T47D (cell line): ENCODE data around the gene NHLRC3.
A peak's percentile ranks its signal among the peaks of the same experiment; 100 is the strongest.
"Not testable (repeated sequence)": the region's sequence is repeated elsewhere in the genome, so short reads cannot be mapped to it uniquely, and the experiment has no call there.

Experiments
- DNase-seq, 2 experiments: peaks; one replicate each; pipeline versions ENCODE4 v3.0.0 to v3.0.0-alpha.2; 2011 to 2012; ENCODE audit warnings: low read depth in 1 of 2, low spot score in 1 of 2
- JUND ChIP-seq: IDR thresholded peaks from 2 replicates; pipeline ENCODE4 v1.6.1; 2012; ENCODE audit warnings: low read depth
- in situ Hi-C: cut with HindIII; loops from 2 replicates; pipeline ENCODE4 v1.10.0; 2016; ENCODE audit warnings: low sequenced_read_pairs, low pct_unique_long_range_greater_than_20kb

Gene NHLRC3, protein sequence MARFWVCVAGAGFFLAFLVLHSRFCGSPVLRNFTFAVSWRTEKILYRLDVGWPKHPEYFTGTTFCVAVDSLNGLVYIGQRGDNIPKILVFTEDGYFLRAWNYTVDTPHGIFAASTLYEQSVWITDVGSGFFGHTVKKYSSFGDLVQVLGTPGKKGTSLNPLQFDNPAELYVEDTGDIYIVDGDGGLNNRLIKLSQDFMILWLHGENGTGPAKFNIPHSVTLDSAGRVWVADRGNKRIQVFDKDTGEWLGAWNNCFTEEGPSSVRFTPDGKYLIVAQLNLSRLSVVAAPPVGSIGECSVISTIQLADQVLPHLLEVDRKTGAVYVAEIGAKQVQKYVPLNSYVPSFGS

DNA sequence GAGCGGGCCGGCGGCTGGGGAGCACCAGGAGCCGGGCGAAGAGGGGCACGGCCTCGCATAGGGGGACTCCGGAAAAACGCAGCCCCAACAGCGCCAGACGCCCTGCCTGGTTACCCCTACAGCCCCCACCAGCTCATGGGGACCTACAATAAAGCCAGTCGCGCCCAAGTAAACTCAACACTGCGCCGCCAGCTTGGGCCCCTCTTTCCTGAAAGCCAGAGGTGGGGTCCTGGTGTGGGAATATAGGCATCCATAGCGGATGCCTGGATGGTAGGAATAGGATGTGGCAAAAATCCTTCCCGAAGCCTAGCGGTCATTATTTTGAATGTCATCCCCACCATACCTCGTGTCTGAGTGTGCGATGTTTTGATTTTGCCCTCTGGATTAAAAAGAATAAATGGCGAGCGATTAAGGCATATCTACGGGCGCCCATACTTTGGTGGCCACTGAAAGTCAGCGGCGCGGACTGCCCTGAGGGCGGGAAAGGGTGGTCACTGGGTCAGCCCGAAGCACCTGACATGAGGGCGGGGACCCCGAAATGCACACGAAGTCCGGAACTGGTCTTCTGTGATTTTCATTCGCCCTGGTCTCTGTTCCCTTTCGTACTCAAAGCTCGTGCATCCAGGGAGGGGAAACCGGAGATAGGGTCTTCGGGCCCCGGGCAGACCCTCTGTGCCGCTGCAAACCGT lies at the start of gene NHLRC3, which contains the start of gene PROSER1:
Gene NHLRC3, plus strand, starts transcription at position 577 of the 689 bp plus-strand sequence. CDS start 184 bp downstream, outside the sequence.
Gene PROSER1, minus strand, starts transcription at position 210 of the 689 bp plus-strand sequence. CDS start 847 bp downstream, outside the sequence.
- TF ChIP-seq JUND: no peak
- in situ Hi-C loops: no loop called here
- DNase-seq: peak; percentile 21 to 92

DNA sequence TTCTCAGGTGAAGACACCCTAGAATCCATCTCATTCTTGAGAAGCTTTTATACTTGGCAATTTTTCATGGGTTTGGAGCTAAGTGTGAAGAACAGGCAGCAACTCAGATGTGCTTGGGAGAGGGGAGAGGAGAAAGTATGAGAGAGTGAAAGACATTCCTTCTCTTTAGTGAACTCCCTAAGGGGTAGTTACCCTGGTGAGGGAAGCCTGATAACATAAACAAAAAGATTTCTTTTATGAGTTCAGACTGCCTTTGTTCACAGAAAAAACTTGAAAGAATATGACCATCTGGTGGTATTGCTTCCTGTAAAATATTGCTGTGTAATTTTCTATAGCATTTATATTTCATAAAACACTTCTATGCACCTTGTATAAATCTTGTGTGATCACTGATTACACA lies 47.6 kb upstream of the NHLRC3 start, which contains the start of gene STOML3:
Gene STOML3, minus strand, starts transcription at position 139 of the 400 bp plus-strand sequence. Its CDS starts 110 bp downstream, at position 29.
- no peak for TF ChIP-seq JUND
- in situ Hi-C loops: no loop called here
- DNase-seq: no peak

DNA sequence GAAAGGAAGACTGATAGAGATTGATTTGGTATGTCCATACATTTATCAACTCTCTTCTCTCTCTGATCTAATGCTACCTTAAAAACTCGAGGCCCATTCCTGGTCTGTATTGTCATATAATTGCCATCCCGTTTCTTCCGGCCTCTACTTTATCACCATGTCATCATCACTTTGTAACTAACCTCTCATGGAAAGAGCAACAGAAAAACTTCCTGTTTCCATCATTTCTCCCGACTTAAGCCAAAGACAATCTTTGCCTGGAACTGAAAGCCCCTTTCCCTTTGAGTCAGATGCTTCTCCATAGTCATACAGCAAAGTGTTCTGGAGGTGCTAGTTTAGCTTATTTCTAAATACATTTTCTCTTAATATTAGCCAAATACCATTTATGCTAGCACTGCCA lies 44.9 kb upstream of the NHLRC3 start:
- no peak for TF ChIP-seq JUND
- no peak for DNase-seq
- in situ Hi-C loops: no loop called here

DNA sequence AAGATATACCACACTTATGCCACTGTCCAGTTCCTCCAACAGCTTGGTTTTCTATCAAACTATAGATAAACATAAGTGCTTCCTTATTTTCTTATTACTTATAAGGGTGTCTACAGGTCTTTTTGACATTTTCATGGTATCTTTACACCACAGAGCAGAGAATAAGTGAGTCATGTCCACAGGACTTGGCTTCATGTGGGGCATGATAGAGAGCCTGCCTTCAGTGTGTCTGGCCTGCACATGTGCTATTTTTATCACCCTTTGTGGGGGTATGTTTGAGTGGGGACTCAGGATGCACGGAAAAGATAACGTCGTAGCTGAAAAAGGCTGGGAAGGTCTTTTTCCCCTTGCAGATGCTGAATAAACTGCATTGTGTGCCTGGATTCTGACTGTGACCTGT lies 39.5 kb upstream of the NHLRC3 start:
- TF ChIP-seq JUND: no peak
- in situ Hi-C loops: no loop called here
- no peak for DNase-seq

DNA sequence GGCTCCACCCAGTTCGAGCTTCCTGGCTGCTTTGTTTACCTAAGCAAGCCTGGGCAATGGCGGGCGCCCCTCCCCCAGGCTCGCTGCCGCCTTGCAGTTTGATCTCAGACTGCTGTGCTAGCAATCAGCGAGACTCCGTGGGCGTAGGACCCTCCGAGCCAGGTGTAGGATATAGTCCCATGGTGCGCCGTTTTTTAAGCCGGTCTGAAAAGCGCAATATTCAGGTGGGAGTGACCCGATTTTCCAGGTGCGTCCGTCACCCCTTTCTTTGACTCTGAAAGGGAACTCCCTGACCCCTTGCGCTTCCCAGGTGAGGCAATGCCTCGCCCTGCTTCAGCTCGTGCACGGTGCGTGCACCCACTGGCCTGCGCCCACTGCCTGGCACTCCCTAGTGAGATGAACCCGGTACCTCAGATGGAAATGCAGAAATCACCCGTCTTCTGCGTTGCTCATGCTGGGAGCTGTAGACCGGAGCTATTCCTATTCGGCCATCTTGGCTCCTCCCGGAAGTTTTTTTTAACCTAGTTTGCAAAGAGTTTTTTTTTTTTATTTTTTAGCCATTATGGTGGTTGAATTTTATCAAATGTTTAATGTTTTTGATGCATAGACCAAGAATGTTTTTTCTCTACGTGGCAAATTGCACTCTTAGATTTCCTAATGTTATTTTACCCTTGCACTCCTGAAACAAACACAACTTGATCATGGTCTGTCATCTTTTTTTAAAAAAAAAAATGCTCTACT lies 31.7 kb upstream of the NHLRC3 start:
- in situ Hi-C loops, DNase-seq: not testable (repeated sequence)

DNA sequence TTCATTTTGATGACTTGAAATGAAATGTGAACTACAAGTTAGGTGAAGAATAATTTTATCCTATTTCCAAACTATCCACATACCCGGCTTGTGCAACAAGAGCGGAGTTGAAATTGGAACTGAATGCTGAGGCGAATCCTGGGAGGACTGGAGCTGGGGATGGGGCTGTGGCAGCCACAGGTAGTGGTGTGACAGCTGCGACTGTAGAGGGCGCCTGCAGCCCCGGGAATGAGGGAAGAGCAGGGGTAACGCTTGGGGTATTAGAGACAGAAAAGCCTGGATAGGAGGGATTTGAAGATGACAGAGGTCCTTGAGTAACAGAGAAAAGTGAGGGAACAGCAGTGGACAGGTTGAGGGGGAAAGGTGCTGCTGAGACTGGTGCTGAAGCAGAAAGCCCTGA lies 25.6 kb upstream of the NHLRC3 start:
- no peak for TF ChIP-seq JUND
- in situ Hi-C loops: no loop called here
- DNase-seq: no peak

DNA sequence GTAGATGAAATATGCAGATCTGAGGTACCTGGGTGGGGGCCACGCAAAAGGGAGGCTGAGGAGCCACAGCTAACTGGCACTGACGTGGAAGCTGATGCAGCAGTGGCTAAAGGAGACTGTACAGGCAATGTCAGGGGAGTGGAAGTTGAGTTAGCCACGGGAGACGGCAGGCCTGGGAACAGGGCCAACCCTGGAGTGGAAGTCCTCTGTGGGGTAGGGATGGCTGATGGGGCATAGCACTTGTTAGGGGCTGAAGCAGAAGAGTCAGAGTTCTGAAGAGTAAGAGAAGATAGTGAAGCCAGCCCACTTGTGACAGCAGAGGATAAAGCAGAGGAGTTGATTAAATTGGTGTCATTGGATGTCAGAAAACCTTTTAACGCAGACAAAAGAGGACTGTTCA lies 24.8 kb upstream of the NHLRC3 start:
- no peak for DNase-seq
- in situ Hi-C loops: no loop called here
- TF ChIP-seq JUND: no peak

DNA sequence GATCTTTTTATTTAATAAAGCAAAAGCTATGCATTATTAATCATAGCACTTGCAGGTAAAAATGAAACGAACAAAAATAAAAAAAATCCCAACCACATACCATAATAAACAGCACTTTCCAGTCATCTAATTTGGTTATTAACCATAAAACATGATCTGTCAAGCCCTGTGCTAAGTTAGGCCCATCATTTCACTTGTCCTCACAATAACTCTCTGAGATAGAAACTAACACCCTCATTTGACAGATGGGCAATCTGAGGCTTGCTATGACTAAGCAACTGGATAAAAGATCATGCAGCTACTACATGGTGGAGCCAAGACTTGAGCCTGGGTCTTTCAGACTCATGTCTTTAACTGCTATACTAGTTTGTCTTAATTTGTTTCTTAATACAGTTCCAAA lies 22.2 kb upstream of the NHLRC3 start:
- no peak for DNase-seq

DNA sequence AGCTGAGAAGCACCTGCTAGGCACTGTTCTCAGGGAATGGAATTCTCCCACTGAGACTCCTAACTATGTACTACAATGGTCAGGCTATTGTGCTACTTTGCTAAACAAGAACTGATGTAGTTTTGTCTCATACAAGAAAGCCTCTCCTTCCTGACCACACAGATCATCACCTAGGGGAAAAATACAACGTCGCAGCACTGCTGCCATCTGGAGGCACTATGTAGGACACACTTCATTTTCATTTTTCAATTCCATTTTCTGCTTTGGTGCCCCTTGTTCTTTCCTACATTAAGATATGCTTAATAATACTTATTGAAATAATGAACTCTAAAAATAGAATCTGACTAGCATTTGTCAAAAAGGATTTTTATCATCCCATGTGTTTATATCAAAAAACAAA lies 21.5 kb upstream of the NHLRC3 start:
- DNase-seq: peak; percentile 5 to 57
- no peak for TF ChIP-seq JUND
- in situ Hi-C loops: no loop called here

More for the DNA sequence above, 22.2 kb upstream of the NHLRC3 start:
- in situ Hi-C loops: no loop called here
- no peak for TF ChIP-seq JUND

DNA sequence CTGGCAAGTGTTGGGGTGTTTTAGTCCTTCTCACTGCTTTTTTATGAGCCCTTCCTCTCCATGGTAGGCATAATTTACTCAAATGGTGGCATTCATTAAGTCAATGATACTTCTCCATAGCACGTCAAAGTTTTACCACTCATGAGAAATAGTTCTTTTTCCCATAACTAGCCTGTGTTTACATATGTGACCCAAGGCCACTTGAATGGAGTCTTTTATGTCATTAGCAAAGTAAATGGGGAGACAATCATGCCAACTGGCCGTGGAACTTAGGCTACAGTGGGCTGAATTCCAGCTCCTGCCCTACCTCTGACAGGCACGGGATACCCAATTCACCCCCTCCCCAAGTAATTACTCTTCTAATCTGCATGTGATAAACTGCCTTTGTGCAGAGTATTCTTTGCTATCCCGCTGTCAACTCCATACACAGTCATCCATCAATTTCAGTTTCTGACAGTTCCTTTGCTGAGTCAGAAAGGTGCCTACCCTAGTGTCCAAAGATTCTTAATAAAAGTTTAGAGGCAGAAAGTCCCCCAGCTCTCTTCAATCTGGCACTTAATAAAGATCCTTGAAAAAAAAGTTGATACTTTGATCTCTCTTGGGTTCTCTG lies 17.3 kb upstream of the NHLRC3 start:
- TF ChIP-seq JUND: no peak

DNA sequence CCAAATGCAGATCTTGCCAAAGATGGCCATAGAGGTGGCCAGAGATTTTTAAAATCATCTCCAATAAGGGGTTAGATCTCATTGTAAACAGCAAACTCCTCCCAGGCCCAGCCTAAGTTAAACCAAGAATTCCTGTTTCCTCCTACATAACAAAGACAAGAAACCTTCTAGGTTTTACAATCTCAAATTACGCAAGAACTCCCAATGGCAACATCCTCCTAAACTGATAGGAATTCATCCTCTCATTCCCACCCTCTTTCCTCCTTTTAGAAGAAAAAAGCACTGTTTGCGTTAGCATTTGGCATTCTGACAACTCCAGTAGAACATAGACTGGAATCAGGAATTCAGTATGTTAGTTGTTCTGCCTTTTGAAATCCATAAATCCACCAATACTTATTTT lies 14.9 kb upstream of the NHLRC3 start:
- TF ChIP-seq JUND: no peak
- in situ Hi-C loops: no loop called here
- no peak for DNase-seq

More for the DNA sequence above, 17.3 kb upstream of the NHLRC3 start:
- DNase-seq: no peak
- in situ Hi-C loops: no loop called here

DNA sequence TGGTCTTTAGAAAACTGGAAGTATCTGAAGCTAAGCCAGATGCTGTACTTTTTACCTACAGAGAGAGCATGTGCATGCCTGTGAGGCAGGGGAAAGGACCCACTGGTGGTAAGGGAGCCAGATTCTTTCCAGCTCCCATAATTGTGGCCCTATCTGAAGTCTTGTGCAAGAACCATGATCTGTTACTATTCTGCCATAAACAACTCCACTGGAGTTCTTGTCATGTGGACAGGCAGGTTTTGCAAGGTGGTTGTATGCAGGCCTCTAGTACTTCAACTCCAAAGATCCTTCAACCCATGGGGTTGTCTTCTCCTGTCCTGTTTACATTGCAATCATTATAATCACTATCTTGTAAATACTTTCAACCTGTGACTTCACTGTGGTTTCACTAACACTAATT lies 14.5 kb upstream of the NHLRC3 start:
- no peak for TF ChIP-seq JUND
- peak in 1 of 2 experiments; percentile 73 for DNase-seq
- in situ Hi-C loops: no loop called here
